GM12878 (cell line): Measurements from ENCODE around the gene GRK5. TPM values are rescaled to one million over a fixed set of nuclear protein-coding genes. Genes with fewer than 3 reads are reported as not detected.

Source experiments
- ATAC-seq: fragments of 200-7000 bp; cut with Tn5 transposase; 3 replicates; pipeline ENCODE4 v1.9.1; 2020; ENCODE audit warnings: mild to moderate bottlenecking, moderate library complexity
- BruUV-seq: library from RNA; stranded (reverse); fragments of 400-500 nt; replicated peaks from 2 replicates; lab custom pipeline; 2021; lab: Mats Ljungman, UMichigan
- CTCF ChIA-PET: fragments of 300-600 bp; sonication (Branson Sonifier 250); formaldehyde crosslinking; extraction: SDS; loops from one replicate; lab custom pipeline; 2021; ENCODE audit warnings: inconsistent platforms; lab: Yijun Ruan, JAX
- POLR2A ChIA-PET: fragments of 350-600 bp; formaldehyde crosslinking; extraction: SDS; loops from one replicate; lab custom pipeline; 2021; ENCODE audit warnings: inconsistent platforms; lab: Charles Lee
- RAD21 ChIA-PET: fragments of 300-600 bp; sonication (Branson Sonifier 250); formaldehyde crosslinking; loops from one replicate; lab custom pipeline; 2023; ENCODE audit warnings: antibody characterized with exemption; ENCODE audit not compliant: unreplicated experiment; lab: Charles Lee
- SMC1A ChIA-PET: fragments of 300-600 bp; sonication (Branson Sonifier 250); formaldehyde crosslinking; loops from one replicate; lab custom pipeline; 2023; ENCODE audit not compliant: unreplicated experiment, uncharacterized antibody; lab: Charles Lee
- DNase-seq: peaks from one replicate; pipeline ENCODE4 v3.0.0-alpha.2; 2011; ENCODE audit warnings: low read depth, low spot score
- FAIRE-seq: peaks from 3 replicates; lab custom pipeline; 2011; peaks lifted over from hg19 to GRCh38; lab: Jason Lieb, UNC
- H2AFZ ChIP-seq: 2 replicates; pipeline ENCODE4 v1.6.0; 2011; ENCODE audit warnings: low read depth, low read length, control low read depth; ENCODE audit not compliant: control insufficient read depth
- H3K27ac ChIP-seq: 2 replicates; pipeline ENCODE4 v1.5.1; 2011; ENCODE audit warnings: control low read depth; ENCODE audit not compliant: control insufficient read depth, insufficient read depth
- H3K27me3 ChIP-seq, 2 experiments: replicated peaks in 1 of 2; 2 replicates each; pipeline versions ENCODE4 v1.6.0 to v1.6.1; 2011; ENCODE audit warnings: low read length in 1 of 2; ENCODE audit not compliant: control insufficient read depth in 2 of 2, insufficient read depth in 2 of 2
- H3K36me3 ChIP-seq, 2 experiments: 2 replicates each; pipeline ENCODE4 v1.5.1; 2011; ENCODE audit warnings: low read length in 1 of 2; ENCODE audit not compliant: control insufficient read depth in 2 of 2, insufficient read depth in 2 of 2
- H3K4me1 ChIP-seq: 2 replicates; pipeline ENCODE4 v1.6.1; 2011; ENCODE audit warnings: mild to moderate bottlenecking, low read length, moderate library complexity, mixed read lengths; ENCODE audit not compliant: control insufficient read depth, insufficient read depth
- H3K4me2 ChIP-seq: 2 replicates; pipeline ENCODE4 v1.6.0; 2011; ENCODE audit warnings: control low read depth; ENCODE audit not compliant: control insufficient read depth, insufficient read depth
- H3K4me3 ChIP-seq: fragments of 200-600 bp; sonication (generic); 2 replicates; pipeline ENCODE4 v1.5.1; 2016
- H3K79me2 ChIP-seq: 2 replicates; pipeline ENCODE4 v1.6.0; 2011; ENCODE audit warnings: low read length; ENCODE audit not compliant: control insufficient read depth, insufficient read depth
- H3K9ac ChIP-seq: 2 replicates; pipeline ENCODE4 v1.8.0; 2011; ENCODE audit warnings: low read length, control low read depth, mixed read lengths; ENCODE audit not compliant: control insufficient read depth, insufficient read depth
- H3K9me3 ChIP-seq: replicated peaks from 3 replicates; pipeline ENCODE4 v1.5.1; 2011; ENCODE audit warnings: mild to moderate bottlenecking, low read length; ENCODE audit not compliant: control insufficient read depth, insufficient read depth
- H4K20me1 ChIP-seq: 2 replicates; pipeline ENCODE4 v1.6.0; 2011; ENCODE audit not compliant: control insufficient read depth, insufficient read depth
- ATF7 ChIP-seq: fragments of 450-650 bp; IDR thresholded peaks from 2 replicates; pipeline ENCODE4 v1.6.1; 2016; ENCODE audit warnings: low read depth, mild to moderate bottlenecking
- CREM ChIP-seq: IDR thresholded peaks from 2 replicates; pipeline ENCODE4 v1.6.1; 2014; ENCODE audit warnings: antibody characterized with exemption, low read depth
- EED ChIP-seq: sonication (generic); IDR thresholded peaks from 2 replicates; pipeline ENCODE4 v1.6.1; 2016; ENCODE audit warnings: antibody characterized with exemption, low read depth
- EZH2 ChIP-seq: IDR thresholded peaks from 2 replicates; pipeline ENCODE4 v1.6.1; 2012; ENCODE audit warnings: low read depth, mild to moderate bottlenecking, control low read depth, inconsistent platforms, low read length, borderline replicate concordance; ENCODE audit not compliant: control insufficient read depth
- MTA3 ChIP-seq: IDR thresholded peaks from 2 replicates; pipeline ENCODE4 v1.6.1; 2012; ENCODE audit warnings: low read length, inconsistent platforms, borderline replicate concordance
- NR2C1 ChIP-seq: fragments of 450-650 bp; IDR thresholded peaks from 2 replicates; pipeline ENCODE4 v1.6.1; 2017; ENCODE audit warnings: antibody characterized with exemption, mild to moderate bottlenecking, moderate library complexity
- PAX8 ChIP-seq: fragments of 450-650 bp; IDR thresholded peaks from 2 replicates; pipeline ENCODE4 v1.6.1; 2017; ENCODE audit warnings: mild to moderate bottlenecking, moderate library complexity
- PML ChIP-seq: IDR thresholded peaks from 2 replicates; pipeline ENCODE4 v1.6.1; 2012; ENCODE audit warnings: low read length, inconsistent platforms
- POLR2A ChIP-seq: IDR thresholded peaks from 2 replicates; pipeline ENCODE4 v1.6.1; 2011; ENCODE audit warnings: low read depth, mild to moderate bottlenecking, low read length
- POLR2AphosphoS5 ChIP-seq: IDR thresholded peaks from 2 replicates; pipeline ENCODE4 v1.6.1; 2011; ENCODE audit warnings: mild to moderate bottlenecking, low read length, inconsistent platforms
- SIN3A ChIP-seq: IDR thresholded peaks from 2 replicates; pipeline ENCODE4 v1.6.1; 2012; ENCODE audit warnings: low read depth, low read length, improper control_type of control experiment
- SMAD1 ChIP-seq: fragments of 450-650 bp; IDR thresholded peaks from 2 replicates; pipeline ENCODE4 v1.6.1; 2018; ENCODE audit warnings: mild to moderate bottlenecking, low read depth; ENCODE audit not compliant: partially characterized antibody
- SMAD5 ChIP-seq: IDR thresholded peaks from 2 replicates; pipeline ENCODE4 v1.6.1; 2016; ENCODE audit warnings: antibody characterized with exemption, low read depth
- WGBS: methylation state at CpG from one replicate; pipeline ENCODE4 v1.1.6; 2016; ENCODE audit warnings: low lambda C conversion rate; ENCODE audit not compliant: insufficient replicate concordance, insufficient coverage; ENCODE audit errors: missing lambda C conversion rate; 5-methylcytosine and 5-hydroxymethylcytosine counted together
- in situ Hi-C: fragments of 300-500 bp; cut with MboI; formaldehyde crosslinking; loops from 9 replicates; pipeline ENCODE4 v1.14.3; 2018; ENCODE audit warnings: mixed read lengths
- intact Hi-C: fragments of 100-400 bp; cut with micrococcal nuclease; formaldehyde crosslinking; loops from one replicate; pipeline ENCODE4 v1.14.2; 2022; ENCODE audit not compliant: unreplicated experiment
- polyA plus RNA-seq, 11 experiments: library from polyadenylated mRNA; depleted of rRNA in 4 of 11; unstranded in 6 of 11; stranded (reverse) in 5 of 11; fragments of >200 nt; fragmentation: Nextera tagmentation in 4 of 11; fragmentation: Illumina TruSeq in 1 of 11; extraction: Ambion mirVana in 4 of 11; extraction: Trizol in 1 of 11; gene quantifications; 1 replicate in 1 of 11; 2 replicates in 10 of 11; pipeline versions ENCODE4 v1.2.1 to v1.2.3, GENCODE V29; 2011 to 2016; ENCODE audit warnings: inconsistent platforms in 2 of 11, missing spikeins in 2 of 11, low read depth in 1 of 11
- total RNA-seq, 4 experiments: library from RNA; depleted of rRNA in 3 of 4; stranded (reverse); fragments of >200 nt in 3 of 4; fragmentation: Illumina TruSeq in 1 of 4; extraction: Trizol in 1 of 4; gene quantifications; 2 replicates each; pipeline versions ENCODE4 v1.2.1 to v1.2.3, GENCODE V29; 2013 to 2021
- TF ChIP-seq, protein P1 (sequence below): IDR thresholded peaks from 2 replicates; pipeline ENCODE4 v1.6.1; 2012; ENCODE audit warnings: low read depth, low read length, improper control_type of control experiment
- TF ChIP-seq, protein P2 (sequence below), 3 experiments: IDR thresholded peaks in 2 of 3; conservative IDR thresholded peaks in 1 of 3; 2 replicates each; pipeline ENCODE4 v1.5.1; 2011; ENCODE audit warnings: low read depth in 3 of 3, low read length in 3 of 3, mild to moderate bottlenecking in 3 of 3, control low read depth in 2 of 3, moderate library complexity in 2 of 3, inconsistent platforms in 1 of 3, mixed read lengths in 1 of 3; ENCODE audit not compliant: control insufficient read depth in 2 of 3, insufficient read depth in 1 of 3; ENCODE audit errors: extremely low read depth in 1 of 3
- TF ChIP-seq, protein P3 (sequence below): fragments of 450-650 bp; formaldehyde crosslinking; IDR thresholded peaks from 2 replicates; pipeline ENCODE4 v1.5.0; 2022; ENCODE audit warnings: mild to moderate bottlenecking, missing genetic modification characterization

The GRK5 gene
- total and polyA plus RNA-seq, 10 of the 15 experiments (the other 5 are each of a cell fraction or from before 2014, with no cell fraction given) = 0.11 to 22.1 (median 10.0) TPM

DNA sequence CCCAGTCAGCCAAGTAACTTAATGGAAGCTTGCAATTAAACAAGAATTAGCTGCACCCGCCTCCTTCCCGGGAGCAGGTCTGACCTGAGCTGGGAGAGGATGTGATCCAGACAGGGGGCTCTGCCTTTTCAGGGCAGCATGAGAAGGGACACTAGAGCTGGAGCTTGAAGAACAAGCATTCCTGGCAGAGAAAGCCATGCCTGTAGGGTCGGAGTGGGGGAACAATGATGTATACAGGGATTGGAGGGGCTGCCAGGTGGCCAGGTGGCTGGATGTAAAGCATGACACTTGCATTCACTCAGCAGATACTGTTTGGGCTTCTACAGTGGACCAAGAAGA, 112.5 kb downstream of the GRK5 start:
- FAIRE-seq = no peak
- no peaks in the 10 kb centered on the region for H3K9me3 ChIP-seq
- in situ Hi-C loops = no loop called here
- H3K27ac ChIP-seq = no peak overlapping the region
- ChIA-PET POLR2A (interaction anchor here (0.6 kb wide), 1 partner anchor 10 kb away, joined by 4 read pairs; no protein-coding TSS in a partner anchor), CTCF (interaction anchor here (1.4 kb wide), 1 partner anchor 11 kb away, joined by 3 read pairs; no protein-coding TSS in a partner anchor), RAD21 (no interaction called here), SMC1A (interaction anchor here (2.3 kb wide), 1 partner anchor 10 kb away, joined by 6 read pairs; no protein-coding TSS in a partner anchor)
- peaks cover 23% of the 10 kb centered on the region for H3K4me1 ChIP-seq
- H3K4me3 ChIP-seq = no peak overlapping the region
- TF ChIP-seq, protein P1, sequence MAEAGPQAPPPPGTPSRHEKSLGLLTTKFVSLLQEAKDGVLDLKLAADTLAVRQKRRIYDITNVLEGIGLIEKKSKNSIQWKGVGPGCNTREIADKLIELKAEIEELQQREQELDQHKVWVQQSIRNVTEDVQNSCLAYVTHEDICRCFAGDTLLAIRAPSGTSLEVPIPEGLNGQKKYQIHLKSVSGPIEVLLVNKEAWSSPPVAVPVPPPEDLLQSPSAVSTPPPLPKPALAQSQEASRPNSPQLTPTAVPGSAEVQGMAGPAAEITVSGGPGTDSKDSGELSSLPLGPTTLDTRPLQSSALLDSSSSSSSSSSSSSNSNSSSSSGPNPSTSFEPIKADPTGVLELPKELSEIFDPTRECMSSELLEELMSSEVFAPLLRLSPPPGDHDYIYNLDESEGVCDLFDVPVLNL = no peak
- no peak for TF ChIP-seq SMAD1
- TF ChIP-seq, protein P2, sequence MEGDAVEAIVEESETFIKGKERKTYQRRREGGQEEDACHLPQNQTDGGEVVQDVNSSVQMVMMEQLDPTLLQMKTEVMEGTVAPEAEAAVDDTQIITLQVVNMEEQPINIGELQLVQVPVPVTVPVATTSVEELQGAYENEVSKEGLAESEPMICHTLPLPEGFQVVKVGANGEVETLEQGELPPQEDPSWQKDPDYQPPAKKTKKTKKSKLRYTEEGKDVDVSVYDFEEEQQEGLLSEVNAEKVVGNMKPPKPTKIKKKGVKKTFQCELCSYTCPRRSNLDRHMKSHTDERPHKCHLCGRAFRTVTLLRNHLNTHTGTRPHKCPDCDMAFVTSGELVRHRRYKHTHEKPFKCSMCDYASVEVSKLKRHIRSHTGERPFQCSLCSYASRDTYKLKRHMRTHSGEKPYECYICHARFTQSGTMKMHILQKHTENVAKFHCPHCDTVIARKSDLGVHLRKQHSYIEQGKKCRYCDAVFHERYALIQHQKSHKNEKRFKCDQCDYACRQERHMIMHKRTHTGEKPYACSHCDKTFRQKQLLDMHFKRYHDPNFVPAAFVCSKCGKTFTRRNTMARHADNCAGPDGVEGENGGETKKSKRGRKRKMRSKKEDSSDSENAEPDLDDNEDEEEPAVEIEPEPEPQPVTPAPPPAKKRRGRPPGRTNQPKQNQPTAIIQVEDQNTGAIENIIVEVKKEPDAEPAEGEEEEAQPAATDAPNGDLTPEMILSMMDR (IDR thresholded peaks at IDR 0.05 in 2 of 3, conservative IDR thresholded peaks at IDR 0.05 in 1 of 3; ENCODE audit: control insufficient read depth in 2 of 3, extremely low read depth in 1 of 3, insufficient read depth in 1 of 3, low read depth in 3 of 3, low read length in 3 of 3) = no peak
- TF ChIP-seq CREM = no peak
- no peak for TF ChIP-seq NR2C1
- TF ChIP-seq POLR2AphosphoS5 = no peak
- TF ChIP-seq PML = no peak
- TF ChIP-seq SIN3A = no peak
- TF ChIP-seq EED = no peak
- TF ChIP-seq, protein P3, sequence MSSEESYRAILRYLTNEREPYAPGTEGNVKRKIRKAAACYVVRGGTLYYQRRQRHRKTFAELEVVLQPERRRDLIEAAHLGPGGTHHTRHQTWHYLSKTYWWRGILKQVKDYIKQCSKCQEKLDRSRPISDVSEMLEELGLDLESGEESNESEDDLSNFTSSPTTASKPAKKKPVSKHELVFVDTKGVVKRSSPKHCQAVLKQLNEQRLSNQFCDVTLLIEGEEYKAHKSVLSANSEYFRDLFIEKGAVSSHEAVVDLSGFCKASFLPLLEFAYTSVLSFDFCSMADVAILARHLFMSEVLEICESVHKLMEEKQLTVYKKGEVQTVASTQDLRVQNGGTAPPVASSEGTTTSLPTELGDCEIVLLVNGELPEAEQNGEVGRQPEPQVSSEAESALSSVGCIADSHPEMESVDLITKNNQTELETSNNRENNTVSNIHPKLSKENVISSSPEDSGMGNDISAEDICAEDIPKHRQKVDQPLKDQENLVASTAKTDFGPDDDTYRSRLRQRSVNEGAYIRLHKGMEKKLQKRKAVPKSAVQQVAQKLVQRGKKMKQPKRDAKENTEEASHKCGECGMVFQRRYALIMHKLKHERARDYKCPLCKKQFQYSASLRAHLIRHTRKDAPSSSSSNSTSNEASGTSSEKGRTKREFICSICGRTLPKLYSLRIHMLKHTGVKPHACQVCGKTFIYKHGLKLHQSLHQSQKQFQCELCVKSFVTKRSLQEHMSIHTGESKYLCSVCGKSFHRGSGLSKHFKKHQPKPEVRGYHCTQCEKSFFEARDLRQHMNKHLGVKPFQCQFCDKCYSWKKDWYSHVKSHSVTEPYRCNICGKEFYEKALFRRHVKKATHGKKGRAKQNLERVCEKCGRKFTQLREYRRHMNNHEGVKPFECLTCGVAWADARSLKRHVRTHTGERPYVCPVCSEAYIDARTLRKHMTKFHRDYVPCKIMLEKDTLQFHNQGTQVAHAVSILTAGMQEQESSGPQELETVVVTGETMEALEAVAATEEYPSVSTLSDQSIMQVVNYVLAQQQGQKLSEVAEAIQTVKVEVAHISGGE (CRISPR knock-in tag) = no peak
- TF ChIP-seq MTA3 = no peak
- no peak for TF ChIP-seq EZH2
- no peak for TF ChIP-seq PAX8
- no peak for TF ChIP-seq SMAD5
- no peak for TF ChIP-seq POLR2A
- no peak for TF ChIP-seq ATF7
- no peak overlapping the region for H2AFZ ChIP-seq
- BruUV-seq = no TSS peak
- no peak for DNase-seq
- H3K27me3 ChIP-seq = no peaks in the 10 kb centered on the region
- H3K4me2 ChIP-seq = no peak overlapping the region
- no peak for ATAC-seq
- intact Hi-C loops = no loop called here
- no peak overlapping the region for H3K9ac ChIP-seq
- WGBS = 96% methylated on average over 3 of the region's 3 CpGs
- peaks cover 12% of the 10 kb centered on the region for H4K20me1 ChIP-seq
- no peaks in the 10 kb centered on the region; a peak in 1 of 4 replicates for H3K36me3 ChIP-seq
- peaks cover 12% of the 10 kb centered on the region for H3K79me2 ChIP-seq
